ENCODE results near the gene SLC7A9. TPM values are rescaled to one million over a fixed set of nuclear protein-coding genes. Genes with fewer than 3 reads are reported as not detected.

SLC7A9 gene
- total RNA-seq, 1 donor from 2014 or later = 0.78 TPM

DNA sequence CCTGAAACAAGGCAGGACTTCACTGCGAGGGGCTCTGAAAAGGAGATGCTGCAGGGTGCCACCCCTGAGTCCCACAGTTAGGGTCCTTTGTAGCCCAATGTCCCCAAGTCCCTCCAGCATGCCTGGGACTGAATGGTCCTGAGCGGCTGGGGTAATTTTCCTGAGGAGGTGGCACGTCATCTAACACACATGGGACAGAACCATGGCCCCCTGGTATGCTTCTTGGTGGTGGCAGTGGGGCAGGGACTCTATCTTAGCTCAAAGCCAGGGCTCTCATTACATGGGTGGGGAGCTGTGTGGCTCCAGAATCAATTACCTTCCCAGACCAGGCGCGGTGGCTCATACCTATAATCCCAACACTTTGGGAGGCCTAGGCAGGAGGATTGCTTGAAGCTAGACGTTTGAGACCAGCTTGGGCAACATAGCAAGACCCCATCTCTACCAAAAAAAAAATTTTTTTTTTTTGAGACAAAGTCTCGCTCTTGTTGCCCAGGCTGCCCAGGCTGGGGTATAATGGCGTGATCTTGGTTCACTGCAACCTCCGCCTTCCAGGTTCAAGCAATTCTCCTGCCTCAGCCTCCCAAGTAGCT, 7.9 kb upstream of the SLC7A9 start:
- Mint-ChIP-seq H3K9me3 (ENCODE audit: unreplicated experiment) (no peaks in the 10 kb centered on the region), H3K27me3 (ENCODE audit: unreplicated experiment) (no peaks in the 10 kb centered on the region), H3K4me1 (ENCODE audit: unreplicated experiment) (no peaks in the 10 kb centered on the region), H3K36me3 (ENCODE audit: unreplicated experiment) (peaks cover 11% of the 10 kb centered on the region), H3K27ac (ENCODE audit: unreplicated experiment) (no peak overlapping the region), H3K4me3 (ENCODE audit: unreplicated experiment) (no peak overlapping the region)
- peak; percentile 44 for DNase-seq (ENCODE audit: extremely low spot score, unreplicated experiment)
- TF ChIP-seq, protein P1, sequence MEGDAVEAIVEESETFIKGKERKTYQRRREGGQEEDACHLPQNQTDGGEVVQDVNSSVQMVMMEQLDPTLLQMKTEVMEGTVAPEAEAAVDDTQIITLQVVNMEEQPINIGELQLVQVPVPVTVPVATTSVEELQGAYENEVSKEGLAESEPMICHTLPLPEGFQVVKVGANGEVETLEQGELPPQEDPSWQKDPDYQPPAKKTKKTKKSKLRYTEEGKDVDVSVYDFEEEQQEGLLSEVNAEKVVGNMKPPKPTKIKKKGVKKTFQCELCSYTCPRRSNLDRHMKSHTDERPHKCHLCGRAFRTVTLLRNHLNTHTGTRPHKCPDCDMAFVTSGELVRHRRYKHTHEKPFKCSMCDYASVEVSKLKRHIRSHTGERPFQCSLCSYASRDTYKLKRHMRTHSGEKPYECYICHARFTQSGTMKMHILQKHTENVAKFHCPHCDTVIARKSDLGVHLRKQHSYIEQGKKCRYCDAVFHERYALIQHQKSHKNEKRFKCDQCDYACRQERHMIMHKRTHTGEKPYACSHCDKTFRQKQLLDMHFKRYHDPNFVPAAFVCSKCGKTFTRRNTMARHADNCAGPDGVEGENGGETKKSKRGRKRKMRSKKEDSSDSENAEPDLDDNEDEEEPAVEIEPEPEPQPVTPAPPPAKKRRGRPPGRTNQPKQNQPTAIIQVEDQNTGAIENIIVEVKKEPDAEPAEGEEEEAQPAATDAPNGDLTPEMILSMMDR (IDR thresholded peaks at IDR 0.05) = no peak

- Mint-ChIP-seq H3K9me3 (ENCODE audit: unreplicated experiment) (no peaks in the 10 kb centered on the region), H3K27me3 (ENCODE audit: unreplicated experiment) (no peaks in the 10 kb centered on the region), H3K36me3 (ENCODE audit: unreplicated experiment) (peaks cover 11% of the 10 kb centered on the region), H3K4me3 (ENCODE audit: unreplicated experiment) (no peak overlapping the region), H3K4me1 (ENCODE audit: unreplicated experiment) (no peaks in the 10 kb centered on the region), H3K27ac (ENCODE audit: unreplicated experiment) (no peak overlapping the region)
- TF ChIP-seq, protein P1 (IDR thresholded peaks at IDR 0.05) = no peak
- DNase-seq (ENCODE audit: extremely low spot score, unreplicated experiment) = peak; percentile 63
These were observed 7.3 kb upstream of the SLC7A9 start for GRCh38 chr19:32876919-32877285.

DNA sequence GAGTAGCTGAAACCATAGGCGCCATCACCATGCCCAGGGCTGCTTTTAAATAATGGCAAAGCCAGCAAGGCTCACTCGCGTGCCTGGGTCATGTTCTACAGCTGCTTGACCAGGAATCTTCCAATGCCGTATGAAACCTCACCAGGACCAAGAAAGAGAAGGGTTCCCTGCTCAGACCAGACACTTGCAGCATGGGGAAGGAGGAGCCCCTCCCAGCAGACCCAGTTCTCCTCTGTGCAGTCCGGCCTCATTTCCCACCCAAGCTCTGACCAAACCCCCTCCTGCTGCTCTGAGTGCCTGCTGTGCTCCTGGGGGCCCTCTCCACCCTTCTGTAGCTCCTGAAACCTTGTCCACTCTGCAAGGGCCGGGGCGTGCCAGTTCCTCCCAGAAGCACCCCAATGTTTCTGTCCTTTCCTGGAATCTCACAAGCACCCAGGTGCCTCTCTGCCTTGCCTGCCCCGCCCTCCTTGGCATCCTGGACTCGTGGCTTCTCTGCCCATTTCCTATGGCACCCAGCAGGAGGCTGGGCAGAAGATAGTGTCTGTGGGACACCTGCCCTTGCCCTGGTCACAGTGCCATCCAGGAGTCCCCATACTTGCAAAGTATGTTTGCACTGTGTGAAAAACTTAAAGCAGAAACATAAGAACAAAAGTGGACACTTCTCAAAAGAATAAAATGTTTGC, 6.8 kb upstream of the SLC7A9 start:
- no peak overlapping the region for H3K27ac Mint-ChIP-seq (ENCODE audit: unreplicated experiment)
- H3K9me3 Mint-ChIP-seq (ENCODE audit: unreplicated experiment) = no peaks in the 10 kb centered on the region
- no peaks in the 10 kb centered on the region for H3K4me1 Mint-ChIP-seq (ENCODE audit: unreplicated experiment)

DNA sequence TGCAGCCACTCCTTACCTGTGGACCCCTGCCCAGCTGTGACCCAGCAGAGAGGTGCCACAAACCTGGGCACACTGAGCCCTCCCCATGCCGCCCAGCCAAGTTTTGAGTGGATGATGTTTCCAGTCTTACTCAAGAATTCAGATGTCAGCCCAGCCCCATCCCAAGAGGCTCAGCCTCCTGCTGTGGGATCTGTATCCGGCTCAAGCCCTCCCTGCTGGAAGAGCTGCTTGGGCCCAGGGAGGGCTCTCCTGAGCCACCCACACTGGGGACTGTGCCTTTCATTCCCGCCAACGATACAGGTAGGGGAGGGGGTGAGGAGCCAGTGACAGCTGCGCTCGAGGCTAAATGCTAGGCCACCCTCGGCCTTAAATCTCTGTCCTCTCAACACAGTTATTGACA, 5.9 kb upstream of the SLC7A9 start:
- no peaks in the 10 kb centered on the region for H3K4me1 Mint-ChIP-seq (ENCODE audit: unreplicated experiment)
- H3K9me3 Mint-ChIP-seq (ENCODE audit: unreplicated experiment) = no peaks in the 10 kb centered on the region
- no peaks in the 10 kb centered on the region for H3K27me3 Mint-ChIP-seq (ENCODE audit: unreplicated experiment)
- TF ChIP-seq, protein P1 (IDR thresholded peaks at IDR 0.05) = no peak
- H3K4me3 Mint-ChIP-seq (ENCODE audit: unreplicated experiment) = no peak overlapping the region
- peaks cover 9% of the 10 kb centered on the region for H3K36me3 Mint-ChIP-seq (ENCODE audit: unreplicated experiment)
- H3K27ac Mint-ChIP-seq (ENCODE audit: unreplicated experiment) = no peak overlapping the region
- DNase-seq (ENCODE audit: extremely low spot score, unreplicated experiment) = peak; percentile 63

More for the DNA sequence above, 6.8 kb upstream of the SLC7A9 start:
- TF ChIP-seq, protein P1 (IDR thresholded peaks at IDR 0.05) = no peak
- Mint-ChIP-seq H3K36me3 (ENCODE audit: unreplicated experiment) (peaks cover 11% of the 10 kb centered on the region), H3K27me3 (ENCODE audit: unreplicated experiment) (no peaks in the 10 kb centered on the region), H3K4me3 (ENCODE audit: unreplicated experiment) (no peak overlapping the region)
- DNase-seq (ENCODE audit: extremely low spot score, unreplicated experiment) = peak; percentile 81

GRCh38 chr19:32874605-32875004, 5.0 kb upstream of the SLC7A9 start:
- H3K27me3 Mint-ChIP-seq (ENCODE audit: unreplicated experiment) = no peaks in the 10 kb centered on the region
- H3K36me3 Mint-ChIP-seq (ENCODE audit: unreplicated experiment) = peaks cover 9% of the 10 kb centered on the region
- peak; percentile 74 for DNase-seq (ENCODE audit: extremely low spot score, unreplicated experiment)
- no peak overlapping the region for H3K4me3 Mint-ChIP-seq (ENCODE audit: unreplicated experiment)
- H3K4me1 Mint-ChIP-seq (ENCODE audit: unreplicated experiment) = no peaks in the 10 kb centered on the region
- H3K27ac Mint-ChIP-seq (ENCODE audit: unreplicated experiment) = no peak overlapping the region
- no peaks in the 10 kb centered on the region for H3K9me3 Mint-ChIP-seq (ENCODE audit: unreplicated experiment)
- TF ChIP-seq, protein P1 (IDR thresholded peaks at IDR 0.05) = no peak
